GM21526 (cell line): ENCODE measurements around the gene LIMS1.
A peak's percentile ranks its signal among the peaks of the same experiment; 100 is the strongest.
"Not testable (repeated sequence)": the region's sequence is repeated elsewhere in the genome, so short reads cannot be mapped to it uniquely, and the experiment has no call there.

Source experiments
- ATAC-seq: cut with Tn5 transposase; IDR thresholded peaks from one replicate; pipeline ENCODE4 v1.9.1; 2021; ENCODE audit warnings: moderate library complexity; ENCODE audit not compliant: unreplicated experiment, low FRiP score

The LIMS1 gene

GRCh38 chr2:108533832-108534583, at the start of gene LIMS1:
LIMS1 (plus strand) TSS chr2:108534470; CDS start chr2:108534563, 93 bp downstream.
- ATAC-seq = peak; percentile 89

- no peak for ATAC-seq
Observed at GRCh38 chr2:108485253-108485652, 49.0 kb upstream of the LIMS1 start.

- no peak for ATAC-seq
Observed at GRCh38 chr2:108490506-108491122, 43.7 kb upstream of the LIMS1 start.

GRCh38 chr2:108491848-108492247, 42.4 kb upstream of the LIMS1 start:
- no peak for ATAC-seq

- ATAC-seq = no peak
Observed at GRCh38 chr2:108492364-108492763, 41.9 kb upstream of the LIMS1 start.

GRCh38 chr2:108496167-108496566, 38.1 kb upstream of the LIMS1 start:
- not testable (repeated sequence) for ATAC-seq

GRCh38 chr2:108507620-108508019, 26.6 kb upstream of the LIMS1 start:
- ATAC-seq = not testable (repeated sequence)

GRCh38 chr2:108512431-108512830, 21.8 kb upstream of the LIMS1 start:
- not testable (repeated sequence) for ATAC-seq

- ATAC-seq = not testable (repeated sequence)
Observed at GRCh38 chr2:108514478-108514877, 19.8 kb upstream of the LIMS1 start.

- not testable (repeated sequence) for ATAC-seq
Observed at GRCh38 chr2:108524688-108525087, 9.6 kb upstream of the LIMS1 start.

GRCh38 chr2:108525258-108525657, 9.0 kb upstream of the LIMS1 start:
- ATAC-seq = not testable (repeated sequence)

- no peak for ATAC-seq
Observed at GRCh38 chr2:108531674-108532055, 2.6 kb upstream of the LIMS1 start.

GRCh38 chr2:108534584-108535356, 500 bp downstream of the LIMS1 start:
- peak; percentile 33 for ATAC-seq

- ATAC-seq = no peak
Observed at GRCh38 chr2:108535357-108535631, 1.0 kb downstream of the LIMS1 start.

- ATAC-seq = no peak
Observed at GRCh38 chr2:108536133-108536780, 2.0 kb downstream of the LIMS1 start.

GRCh38 chr2:108536911-108537310, 2.6 kb downstream of the LIMS1 start:
- no peak for ATAC-seq

- ATAC-seq = no peak
Observed at GRCh38 chr2:108538000-108538625, 3.8 kb downstream of the LIMS1 start.

- ATAC-seq = no peak
Observed at GRCh38 chr2:108541451-108541850, 7.2 kb downstream of the LIMS1 start.

- no peak for ATAC-seq
Observed at GRCh38 chr2:108542071-108542470, 7.8 kb downstream of the LIMS1 start.

GRCh38 chr2:108547606-108548005, 13.3 kb downstream of the LIMS1 start:
- no peak for ATAC-seq
